ENCODE results near the gene FAM177A1.
"Not testable (repeated sequence)": the region's sequence is repeated elsewhere in the genome, so short reads cannot be mapped to it uniquely, and the experiment has no call there.

FAM177A1 gene

DNA sequence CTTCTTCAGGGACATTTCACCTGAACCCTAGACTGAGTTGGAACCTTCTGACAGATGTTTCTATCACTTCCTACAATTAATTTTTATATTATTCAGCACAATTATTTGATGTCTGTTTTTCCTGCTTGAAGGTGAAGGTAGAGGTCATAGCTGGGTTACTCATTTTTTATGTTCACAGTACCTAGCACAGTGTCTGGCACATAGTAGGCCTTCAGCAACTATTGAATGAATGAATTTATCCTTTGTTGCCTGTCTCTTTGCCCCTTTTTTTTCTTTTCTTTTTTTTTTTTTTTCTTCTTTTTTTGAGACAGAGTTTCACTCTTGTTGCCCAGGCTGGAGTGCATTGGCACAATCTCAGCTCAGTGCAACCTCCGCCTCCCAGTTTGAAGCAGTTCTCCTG, 29.5 kb upstream of the FAM177A1 start:
- Histone ChIP-seq H3K4me1 (no peaks in the 10 kb centered on the region), H3K27ac (no peak overlapping the region), H3K79me2 (no peaks in the 10 kb centered on the region), H3K27me3 (ENCODE audit: control insufficient read depth, insufficient read depth, low read length) (no peaks in the 10 kb centered on the region), H3K36me3 (ENCODE audit: control insufficient read depth, insufficient read depth, low read length) (no peaks in the 10 kb centered on the region), H2AFZ (no peak overlapping the region), H3K9ac (no peak overlapping the region), H3K9me3 (ENCODE audit: control insufficient read depth, low read length) (no peaks in the 10 kb centered on the region), H3K4me2 (ENCODE audit: low read length) (no peak overlapping the region), H3K4me3 (ENCODE audit: low read depth, low read length) (no peak overlapping the region)
- TF ChIP-seq, protein P1, sequence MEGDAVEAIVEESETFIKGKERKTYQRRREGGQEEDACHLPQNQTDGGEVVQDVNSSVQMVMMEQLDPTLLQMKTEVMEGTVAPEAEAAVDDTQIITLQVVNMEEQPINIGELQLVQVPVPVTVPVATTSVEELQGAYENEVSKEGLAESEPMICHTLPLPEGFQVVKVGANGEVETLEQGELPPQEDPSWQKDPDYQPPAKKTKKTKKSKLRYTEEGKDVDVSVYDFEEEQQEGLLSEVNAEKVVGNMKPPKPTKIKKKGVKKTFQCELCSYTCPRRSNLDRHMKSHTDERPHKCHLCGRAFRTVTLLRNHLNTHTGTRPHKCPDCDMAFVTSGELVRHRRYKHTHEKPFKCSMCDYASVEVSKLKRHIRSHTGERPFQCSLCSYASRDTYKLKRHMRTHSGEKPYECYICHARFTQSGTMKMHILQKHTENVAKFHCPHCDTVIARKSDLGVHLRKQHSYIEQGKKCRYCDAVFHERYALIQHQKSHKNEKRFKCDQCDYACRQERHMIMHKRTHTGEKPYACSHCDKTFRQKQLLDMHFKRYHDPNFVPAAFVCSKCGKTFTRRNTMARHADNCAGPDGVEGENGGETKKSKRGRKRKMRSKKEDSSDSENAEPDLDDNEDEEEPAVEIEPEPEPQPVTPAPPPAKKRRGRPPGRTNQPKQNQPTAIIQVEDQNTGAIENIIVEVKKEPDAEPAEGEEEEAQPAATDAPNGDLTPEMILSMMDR (IDR thresholded peaks at IDR 0.05) = no peak

DNA sequence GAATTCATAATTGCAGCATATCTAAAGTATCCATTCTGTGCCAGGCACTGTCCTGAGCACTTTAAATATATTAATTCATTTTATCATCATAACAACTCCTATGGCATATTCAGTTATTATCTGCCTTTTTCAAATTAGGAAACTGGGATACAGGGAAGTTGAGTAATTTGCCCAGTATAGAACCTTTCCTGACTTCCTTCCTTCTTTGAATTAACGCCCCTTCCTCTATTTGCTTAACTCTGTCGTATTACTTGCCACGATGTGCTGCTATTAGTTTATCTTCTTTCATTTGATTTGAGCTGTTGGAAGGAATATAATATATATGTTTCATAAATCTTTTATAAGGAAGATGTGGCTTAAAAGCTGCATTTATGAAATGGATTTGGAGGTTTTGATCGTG, 25.4 kb upstream of the FAM177A1 start:
- no peaks in the 10 kb centered on the region for H3K36me3 ChIP-seq (ENCODE audit: control insufficient read depth, insufficient read depth, low read length)

DNA sequence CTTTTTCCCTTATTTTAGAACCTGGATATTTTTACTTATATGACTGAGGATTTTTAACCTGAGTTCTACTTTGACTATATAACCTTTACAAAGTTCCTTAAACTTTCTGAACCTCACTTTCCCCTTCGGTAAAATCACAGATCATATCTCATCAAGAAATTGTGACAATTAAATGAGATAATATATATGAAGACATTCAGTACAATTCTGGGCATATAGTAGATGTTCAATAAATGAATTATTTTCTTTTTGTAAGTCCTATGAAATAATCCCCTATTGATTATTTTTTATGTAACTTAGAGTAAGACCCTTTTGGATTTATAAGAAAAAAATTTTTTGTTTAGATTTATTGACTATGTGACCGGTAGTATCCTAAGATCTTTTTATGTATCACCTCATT, 17.6 kb upstream of the FAM177A1 start:
- H3K36me3 ChIP-seq (ENCODE audit: control insufficient read depth, insufficient read depth, low read length) = no peaks in the 10 kb centered on the region

More for the DNA sequence above, 25.4 kb upstream of the FAM177A1 start:
- H2AFZ ChIP-seq = no peak overlapping the region
- H3K9ac ChIP-seq = no peak overlapping the region
- no peaks in the 10 kb centered on the region for H3K9me3 ChIP-seq (ENCODE audit: control insufficient read depth, low read length)
- no peak overlapping the region for H3K4me2 ChIP-seq (ENCODE audit: low read length)
- TF ChIP-seq, protein P1 (IDR thresholded peaks at IDR 0.05) = no peak
- H3K4me1 ChIP-seq = peaks cover 4% of the 10 kb centered on the region
- no peak overlapping the region for H3K27ac ChIP-seq
- no peaks in the 10 kb centered on the region for H3K79me2 ChIP-seq
- no peaks in the 10 kb centered on the region for H3K27me3 ChIP-seq (ENCODE audit: control insufficient read depth, insufficient read depth, low read length)
- no peak overlapping the region for H3K4me3 ChIP-seq (ENCODE audit: low read depth, low read length)

DNA sequence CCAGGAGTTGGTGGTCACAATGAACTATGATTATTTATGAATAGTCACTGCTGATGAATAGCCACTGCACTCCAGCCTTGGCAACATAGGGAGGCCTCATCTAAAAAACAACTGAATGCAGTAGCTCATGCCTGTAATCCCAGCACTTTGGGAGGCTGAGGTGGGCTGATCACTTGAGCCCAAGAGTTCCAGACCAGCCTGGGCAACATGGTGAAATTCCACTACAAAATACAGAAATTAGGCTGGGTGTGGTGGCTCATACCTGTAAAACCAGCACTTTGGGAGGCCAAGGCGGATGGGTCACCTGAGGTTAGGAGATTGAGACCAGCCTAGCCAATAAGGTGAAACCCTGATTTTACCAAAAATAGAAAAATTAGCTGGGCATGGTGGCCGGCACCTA, 13.5 kb upstream of the FAM177A1 start:
- no peak overlapping the region for H3K9ac ChIP-seq

More for the DNA sequence above, 17.6 kb upstream of the FAM177A1 start:
- Histone ChIP-seq H3K4me1 (peaks cover 4% of the 10 kb centered on the region), H3K9me3 (ENCODE audit: control insufficient read depth, low read length) (no peaks in the 10 kb centered on the region), H3K4me3 (ENCODE audit: low read depth, low read length) (no peak overlapping the region), H3K27ac (no peak overlapping the region), H3K9ac (no peak overlapping the region), H2AFZ (no peak overlapping the region), H3K27me3 (ENCODE audit: control insufficient read depth, insufficient read depth, low read length) (no peaks in the 10 kb centered on the region), H3K4me2 (ENCODE audit: low read length) (no peak overlapping the region), H3K79me2 (no peaks in the 10 kb centered on the region)
- TF ChIP-seq, protein P1 (IDR thresholded peaks at IDR 0.05) = no peak

DNA sequence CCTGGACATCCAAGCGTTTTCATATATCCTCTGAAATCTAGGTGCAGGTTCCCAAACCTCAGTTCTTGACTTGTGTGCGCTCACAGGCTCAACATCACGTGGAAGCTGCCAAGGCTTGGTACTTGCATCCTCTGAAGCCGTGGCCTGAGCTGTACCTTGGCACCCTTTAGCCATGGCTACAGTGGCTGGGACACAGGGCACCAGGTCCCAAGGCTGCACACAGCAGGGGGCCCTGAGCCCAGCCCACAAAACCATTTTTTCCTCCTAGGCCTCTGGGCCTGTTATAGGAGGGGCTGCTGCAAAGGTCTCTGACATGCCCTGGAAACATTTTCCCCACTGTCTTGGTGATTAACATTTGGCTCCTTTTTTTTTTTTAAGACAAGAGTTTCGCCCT, 11.6 kb upstream of the FAM177A1 start:
- no peaks in the 10 kb centered on the region for H3K9me3 ChIP-seq (ENCODE audit: control insufficient read depth, low read length)
- H2AFZ ChIP-seq = no peak overlapping the region
- no peaks in the 10 kb centered on the region for H3K36me3 ChIP-seq (ENCODE audit: control insufficient read depth, insufficient read depth, low read length)
- H3K27ac ChIP-seq = no peak overlapping the region
- H3K9ac ChIP-seq = no peak overlapping the region
- H3K79me2 ChIP-seq = no peaks in the 10 kb centered on the region
- H3K4me1 ChIP-seq = no peaks in the 10 kb centered on the region
- no peaks in the 10 kb centered on the region for H3K27me3 ChIP-seq (ENCODE audit: control insufficient read depth, insufficient read depth, low read length)
- TF ChIP-seq, protein P1 (IDR thresholded peaks at IDR 0.05) = no peak
- H3K4me3 ChIP-seq (ENCODE audit: low read depth, low read length) = no peak overlapping the region
- H3K4me2 ChIP-seq (ENCODE audit: low read length) = no peak overlapping the region

More for the DNA sequence above, 13.5 kb upstream of the FAM177A1 start:
- Histone ChIP-seq H3K79me2 (no peaks in the 10 kb centered on the region), H3K9me3 (ENCODE audit: control insufficient read depth, low read length) (no peaks in the 10 kb centered on the region), H3K27ac (no peak overlapping the region), H3K4me1 (no peaks in the 10 kb centered on the region), H3K27me3 (ENCODE audit: control insufficient read depth, insufficient read depth, low read length) (no peaks in the 10 kb centered on the region), H3K4me2 (ENCODE audit: low read length) (no peak overlapping the region), H3K4me3 (ENCODE audit: low read depth, low read length) (no peak overlapping the region), H3K36me3 (ENCODE audit: control insufficient read depth, insufficient read depth, low read length) (no peaks in the 10 kb centered on the region), H2AFZ (no peak overlapping the region)
- TF ChIP-seq, protein P1 (IDR thresholded peaks at IDR 0.05) = no peak

DNA sequence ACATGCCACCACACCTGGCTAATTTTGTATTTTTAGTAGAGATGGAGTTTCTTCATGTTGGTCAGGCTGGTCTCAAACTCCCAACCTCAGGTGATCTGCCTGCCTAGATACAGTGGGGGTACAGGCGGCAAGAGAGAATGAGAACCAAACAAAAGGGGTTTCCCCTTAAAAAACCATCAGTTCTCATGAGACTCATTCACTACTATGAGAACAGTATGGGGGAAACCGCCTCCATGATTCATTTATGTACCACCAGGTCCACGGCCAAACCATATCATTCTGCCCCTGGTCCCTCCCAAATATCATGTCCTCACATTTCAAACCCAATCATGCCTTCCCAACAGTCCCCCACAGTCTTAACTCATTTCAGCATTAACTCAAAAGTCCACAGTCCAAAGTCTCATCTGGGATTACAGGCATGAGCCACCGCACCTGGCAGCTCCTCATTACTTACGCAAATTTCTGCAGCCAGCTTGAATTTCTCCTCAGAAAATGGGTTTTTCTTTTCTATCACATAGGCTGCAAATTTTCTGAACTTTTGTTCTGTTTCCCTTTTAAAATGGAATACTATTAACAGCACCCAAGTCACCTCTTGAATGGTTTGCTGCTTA, 11.0 kb upstream of the FAM177A1 start:
- H2AFZ ChIP-seq; H3K9me3 ChIP-seq (ENCODE audit: control insufficient read depth, low read length); H3K27me3 ChIP-seq (ENCODE audit: control insufficient read depth, insufficient read depth, low read length); H3K79me2 ChIP-seq; H3K4me3 ChIP-seq (ENCODE audit: low read depth, low read length); H3K27ac ChIP-seq; H3K36me3 ChIP-seq (ENCODE audit: control insufficient read depth, insufficient read depth, low read length); H3K4me1 ChIP-seq; H3K4me2 ChIP-seq (ENCODE audit: low read length); H3K9ac ChIP-seq: not testable (repeated sequence)

DNA sequence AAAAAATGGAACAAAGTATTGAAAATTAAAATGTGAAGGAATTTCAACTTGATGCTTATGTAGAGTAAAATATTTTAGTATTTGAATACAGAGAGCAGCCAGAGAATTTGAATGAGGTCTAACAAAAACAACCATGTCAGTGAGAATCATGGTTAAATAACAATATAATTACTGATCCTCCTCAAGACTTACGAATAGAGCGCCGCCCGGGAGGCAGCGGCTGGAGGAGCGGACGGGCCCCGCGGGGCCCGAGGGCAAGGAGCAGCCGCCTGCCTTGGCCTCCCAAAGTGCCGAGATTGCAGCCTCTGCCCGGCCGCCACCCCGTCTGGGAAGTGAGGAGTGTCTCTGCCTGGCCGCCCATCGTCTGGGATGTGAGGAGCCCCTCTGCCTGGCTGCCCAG, 7.8 kb upstream of the FAM177A1 start:
- not testable (repeated sequence) for H3K4me1 ChIP-seq; H3K9ac ChIP-seq; H3K27me3 ChIP-seq (ENCODE audit: control insufficient read depth, insufficient read depth, low read length); H3K36me3 ChIP-seq (ENCODE audit: control insufficient read depth, insufficient read depth, low read length); H3K79me2 ChIP-seq; H3K9me3 ChIP-seq (ENCODE audit: control insufficient read depth, low read length); H2AFZ ChIP-seq; H3K4me2 ChIP-seq (ENCODE audit: low read length); H3K4me3 ChIP-seq (ENCODE audit: low read depth, low read length); H3K27ac ChIP-seq

Data from parathyroid adenoma (tissue), 2 donors.